Endometrial microvascular endothelial cells (primary cell): ENCODE measurements around the gene MESD. TPM values are rescaled to one million over a fixed set of nuclear protein-coding genes. Genes with fewer than 3 reads are reported as not detected.

Experiments used
- in situ Hi-C: cut with HindIII; loops from 2 replicates; pipeline ENCODE4 v1.10.0; 2017; ENCODE audit warnings: low sequenced_read_pairs, low pct_unique_long_range_greater_than_20kb; ENCODE audit errors: inconsistent ontology term
- total RNA-seq: library from RNA; depleted of rRNA; stranded (reverse); fragments of >200 nt; gene quantifications from one replicate; pipeline ENCODE4 v1.2.3, GENCODE V29; 2015; ENCODE audit errors: inconsistent ontology term

The MESD gene
- total RNA-seq, 1 donor from 2014 or later: 20.9 TPM

- in situ Hi-C loops: no loop called here
Observed at GRCh38 chr15:80997692-80998091, 8.1 kb upstream of the MESD start.

- in situ Hi-C loops: no loop called here
Observed at GRCh38 chr15:80996247-80996646, 6.6 kb upstream of the MESD start.

- in situ Hi-C loops: no loop called here
Observed at GRCh38 chr15:80992441-80992840, 2.8 kb upstream of the MESD start.

GRCh38 chr15:80992006-80992405 lies 2.4 kb upstream of the MESD start:
- in situ Hi-C loops: no loop called here

DNA sequence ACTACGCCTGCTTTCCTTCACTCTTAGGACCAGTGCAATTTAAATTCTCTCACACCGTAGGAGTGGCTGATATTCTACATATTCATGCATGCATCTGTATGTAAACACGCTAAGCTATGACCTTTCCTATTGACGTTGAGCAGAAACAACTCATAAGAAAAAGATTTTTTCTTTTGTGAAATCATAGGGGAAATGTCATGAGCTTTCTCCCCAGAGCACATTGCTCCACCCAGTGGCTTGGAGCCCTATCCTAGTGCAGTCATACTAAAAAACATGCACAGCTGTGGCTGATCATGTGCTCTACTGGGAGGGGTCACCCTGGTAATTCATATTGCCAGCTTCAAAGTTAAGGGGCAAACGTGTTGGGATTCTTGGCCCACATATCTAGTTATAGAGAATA lies 1.8 kb upstream of the MESD start:
- in situ Hi-C loops: no loop called here

DNA sequence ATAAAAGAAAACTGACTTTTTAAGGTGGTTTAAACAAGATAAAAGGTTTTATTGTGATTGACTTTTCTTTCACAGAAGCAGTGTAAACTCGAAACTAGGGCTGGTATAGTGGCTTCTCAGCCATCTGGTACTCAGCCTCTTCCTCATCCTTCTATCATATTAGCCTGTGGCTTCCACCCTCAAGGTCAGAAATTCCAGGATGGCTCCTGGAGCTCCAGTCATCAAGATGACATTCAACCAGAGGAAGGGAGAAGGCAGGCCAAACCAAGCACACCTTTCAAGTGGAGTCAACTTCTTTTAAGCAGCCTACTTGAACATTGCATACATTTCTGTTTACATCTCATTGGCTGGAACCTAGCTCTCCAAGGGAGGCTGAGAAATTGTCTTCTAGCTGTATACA lies 1.3 kb upstream of the MESD start:
- in situ Hi-C loops: no loop called here

GRCh38 chr15:80989081-80989517 lies 520 bp downstream of the MESD start:
- in situ Hi-C loops: no loop called here

GRCh38 chr15:80988148-80988796 lies 1.3 kb downstream of the MESD start:
- in situ Hi-C loops: no loop called here

DNA sequence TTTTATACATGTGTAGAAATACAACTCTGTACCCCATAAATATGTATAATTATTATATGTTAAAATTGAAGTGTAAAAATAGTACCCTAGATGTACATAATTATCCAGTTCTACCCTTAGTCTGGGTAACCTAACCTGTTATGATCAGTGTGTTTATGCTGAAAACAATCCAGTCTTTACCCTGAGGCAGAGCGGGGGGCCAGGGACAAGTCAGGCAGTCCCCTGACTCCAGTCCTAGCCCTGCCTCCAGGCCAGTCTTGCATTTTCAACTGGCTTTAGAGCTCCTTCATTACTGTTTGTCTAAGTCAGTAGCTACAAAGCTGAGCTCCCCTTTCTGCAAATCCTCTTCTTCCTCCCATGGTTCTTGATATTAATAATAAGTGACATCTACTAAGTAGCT lies 3.1 kb downstream of the MESD start:
- in situ Hi-C loops: no loop called here

DNA sequence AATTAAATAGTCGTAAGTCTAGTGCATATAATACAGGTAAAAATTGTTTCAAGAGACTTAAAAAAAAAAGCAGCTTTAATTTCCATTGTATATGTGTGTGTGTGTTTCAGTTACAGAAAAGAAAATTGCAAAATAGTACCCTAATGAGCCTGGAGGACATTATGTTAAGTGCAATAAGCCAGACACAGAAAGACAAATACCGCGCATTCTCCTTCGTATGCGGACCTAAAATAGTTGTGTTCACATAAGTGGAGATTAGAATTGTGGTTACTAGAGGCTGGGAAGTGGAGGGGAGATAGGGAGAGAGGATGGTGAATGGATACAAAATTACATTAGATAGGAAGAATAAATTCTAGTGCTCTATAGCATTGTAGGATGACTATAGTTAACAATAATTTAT lies 3.6 kb downstream of the MESD start:
- in situ Hi-C loops: no loop called here

DNA sequence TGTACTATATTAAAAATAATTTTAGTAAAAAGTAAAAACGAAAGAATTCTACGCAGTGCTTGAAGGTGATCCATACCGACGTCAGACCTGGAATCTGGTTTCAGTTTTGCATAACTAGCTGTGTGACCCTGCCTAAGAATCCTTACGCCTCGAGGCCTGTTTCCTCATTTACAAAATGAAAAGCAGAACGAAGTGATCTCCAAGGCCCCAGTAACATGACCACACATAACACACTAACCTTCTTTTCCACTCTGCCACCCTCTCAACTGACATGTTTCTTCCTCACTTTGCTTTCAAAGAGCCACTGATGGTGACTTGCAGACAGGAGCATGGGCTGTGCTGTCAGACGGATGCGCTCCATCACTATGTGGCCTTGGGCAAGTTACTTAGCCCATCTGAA lies 4.8 kb downstream of the MESD start:
- in situ Hi-C loops: no loop called here

DNA sequence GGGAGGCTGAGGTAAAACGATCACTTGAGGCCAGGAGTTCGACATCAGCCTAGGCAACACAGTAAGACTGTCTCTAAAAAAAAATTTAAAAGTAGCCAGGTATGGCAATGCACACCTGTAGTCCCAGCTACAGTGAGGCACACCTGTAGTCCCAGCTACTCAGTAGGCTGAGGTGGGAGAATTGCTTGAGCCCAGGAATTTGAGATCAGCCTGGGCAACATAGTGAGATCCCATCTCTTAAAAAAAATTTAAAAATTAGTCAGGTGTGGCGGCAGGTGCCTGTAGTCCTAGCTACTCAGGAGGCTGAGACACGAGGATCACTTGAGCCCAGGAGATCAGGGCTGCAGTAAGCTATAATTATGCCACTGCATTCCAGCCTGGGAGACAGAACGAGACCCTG lies 6.8 kb downstream of the MESD start:
- in situ Hi-C loops: no loop called here

GRCh38 chr15:80982205-80982604 lies 7.4 kb downstream of the MESD start:
- in situ Hi-C loops: no loop called here

GRCh38 chr15:80979538-80980200 lies 9.9 kb downstream of the MESD start:
- in situ Hi-C loops: no loop called here

DNA sequence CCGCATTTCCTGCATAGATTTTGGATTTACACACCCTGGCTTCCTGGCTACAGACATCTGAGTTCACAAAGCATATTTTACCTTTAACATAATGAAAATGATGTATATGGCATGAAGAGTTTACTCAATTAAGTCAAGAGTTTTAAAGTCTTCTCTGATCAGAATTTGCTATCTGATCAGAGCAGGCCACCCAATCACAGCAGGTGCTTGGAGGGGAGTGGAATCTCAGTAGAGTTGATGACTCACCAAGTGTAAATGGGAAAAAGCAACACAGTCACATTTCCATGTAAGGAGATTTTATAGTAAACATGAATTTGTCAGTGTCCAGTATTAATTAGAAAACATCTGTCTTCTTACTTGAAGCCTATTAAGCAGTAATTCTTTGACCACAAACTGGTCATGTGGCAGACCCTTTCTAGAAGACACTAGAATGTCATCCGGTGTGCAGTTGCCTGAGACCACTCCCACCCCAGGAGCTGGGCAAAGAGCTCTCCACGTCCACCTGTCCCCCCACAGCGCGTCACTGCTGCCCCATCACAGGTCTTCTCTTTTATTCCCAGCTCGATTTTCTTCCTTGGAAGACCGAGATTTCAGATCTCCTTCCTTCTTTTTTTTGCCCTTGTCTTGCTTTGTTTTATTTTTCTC lies 10.8 kb downstream of the MESD start:
- in situ Hi-C loops: no loop called here

- in situ Hi-C loops: no loop called here
Observed at GRCh38 chr15:80977627-80978036, 12.0 kb downstream of the MESD start.

GRCh38 chr15:80976851-80977250 lies 12.8 kb downstream of the MESD start:
- in situ Hi-C loops: no loop called here

GRCh38 chr15:80974914-80975313 lies 14.7 kb downstream of the MESD start:
- in situ Hi-C loops: no loop called here

DNA sequence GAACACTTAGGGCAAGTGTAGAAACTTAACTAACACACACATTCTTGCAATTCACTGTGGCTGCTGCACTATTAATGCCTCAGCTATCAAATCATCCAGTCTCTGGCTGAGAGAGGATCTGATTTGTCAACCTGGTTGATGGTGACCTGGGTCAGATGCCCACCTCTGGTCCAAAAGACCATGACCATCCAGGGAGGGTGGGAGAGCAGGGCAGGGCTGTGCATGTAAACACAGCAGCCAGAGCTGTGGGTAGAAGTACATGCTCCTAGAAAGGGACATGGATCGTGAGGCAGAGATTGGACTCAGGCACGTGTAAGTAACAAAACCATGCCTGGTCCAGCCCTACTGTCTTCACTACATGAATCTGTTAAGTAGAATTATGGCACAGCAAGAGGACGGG lies 17.3 kb downstream of the MESD start:
- in situ Hi-C loops: no loop called here

DNA sequence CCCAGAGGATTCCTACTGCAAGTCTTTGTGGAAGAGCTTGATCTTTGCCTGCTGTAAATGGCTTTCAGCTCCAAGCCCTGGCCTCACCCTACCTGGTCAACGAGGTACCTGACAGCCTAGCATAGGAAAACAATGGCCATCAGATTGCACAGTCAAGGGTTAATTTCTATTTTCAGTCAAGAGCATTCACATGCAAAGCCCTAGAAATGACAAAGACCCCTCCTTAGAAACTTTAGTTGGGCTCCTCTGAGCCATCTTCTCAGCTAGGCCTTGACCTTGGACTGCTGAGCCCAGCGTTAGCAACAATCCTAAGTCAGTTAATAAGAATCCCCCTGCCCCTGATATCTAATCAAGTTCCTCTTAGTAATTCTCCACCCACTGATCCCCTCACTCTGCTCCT lies 18.5 kb downstream of the MESD start:
- in situ Hi-C loops: no loop called here
